HepG2 (cell line): Measurements from ENCODE around the gene CCDC170.

Source experiments
- CREB1 ChIP-seq, 2 experiments: fragments of 450-650 bp in 1 of 2; IDR thresholded peaks; 2 replicates each; pipeline ENCODE4 v1.6.1; 2016 to 2017; ENCODE audit warnings: control low read depth in 1 of 2, mild to moderate bottlenecking in 1 of 2, missing compliant biosample characterization in 1 of 2, missing genetic modification characterization in 1 of 2
- POLR2G ChIP-seq: fragments of 200-400 bp; formaldehyde crosslinking; IDR thresholded peaks from 2 replicates; pipeline ENCODE4 v1.6.1; 2018; ENCODE audit warnings: mild to moderate bottlenecking, low read depth, low read length, moderate library complexity
- SMAD3 ChIP-seq: sonication (generic); formaldehyde crosslinking; IDR thresholded peaks from 2 replicates; pipeline ENCODE4 v1.4.0; 2020; ENCODE audit warnings: missing genetic modification reagents
- TOE1 ChIP-seq: sonication (generic); formaldehyde crosslinking; IDR thresholded peaks from 2 replicates; pipeline ENCODE4 v1.4.0; 2020; ENCODE audit warnings: mild to moderate bottlenecking, missing genetic modification reagents
- TP53 ChIP-seq: sonication (generic); formaldehyde crosslinking; conservative IDR thresholded peaks from 2 replicates; pipeline ENCODE4 v1.4.0; 2020; ENCODE audit warnings: missing genetic modification reagents
- ZBTB8A ChIP-seq: sonication (generic); formaldehyde crosslinking; IDR thresholded peaks from 2 replicates; pipeline ENCODE4 v1.4.0; 2020; ENCODE audit warnings: mild to moderate bottlenecking, low read depth, missing genetic modification reagents, borderline replicate concordance
- ZMAT3 ChIP-seq: sonication (generic); formaldehyde crosslinking; conservative IDR thresholded peaks from 2 replicates; pipeline ENCODE4 v1.7.0; 2021; ENCODE audit warnings: missing genetic modification reagents
- ZNF616 ChIP-seq: sonication (generic); formaldehyde crosslinking; IDR thresholded peaks from 2 replicates; pipeline ENCODE4 v1.5.0; 2020; ENCODE audit warnings: low read depth, mild to moderate bottlenecking, missing genetic modification reagents
- TF ChIP-seq, protein P1 (sequence below), 2 experiments: fragments of 450-650 bp in 1 of 2; sonication (generic) in 1 of 2; formaldehyde crosslinking; IDR thresholded peaks; 2 replicates each; pipeline versions ENCODE4 v1.5.0 to v1.8.0; 2020 to 2022; ENCODE audit warnings: mild to moderate bottlenecking in 1 of 2, missing genetic modification reagents in 1 of 2
- TF ChIP-seq, protein P2 (sequence below): sonication (generic); formaldehyde crosslinking; IDR thresholded peaks from 2 replicates; pipeline ENCODE4 v1.5.0; 2020; ENCODE audit warnings: mild to moderate bottlenecking, missing genetic modification reagents, moderate library complexity
- TF ChIP-seq, protein P3 (sequence below): IDR thresholded peaks from 2 replicates; pipeline ENCODE4 v1.6.1; 2012; ENCODE audit warnings: inconsistent platforms
- TF ChIP-seq, protein P4 (sequence below): sonication (generic); formaldehyde crosslinking; IDR thresholded peaks from 2 replicates; pipeline ENCODE4 v1.4.0; 2020; ENCODE audit warnings: missing genetic modification reagents

DNA sequence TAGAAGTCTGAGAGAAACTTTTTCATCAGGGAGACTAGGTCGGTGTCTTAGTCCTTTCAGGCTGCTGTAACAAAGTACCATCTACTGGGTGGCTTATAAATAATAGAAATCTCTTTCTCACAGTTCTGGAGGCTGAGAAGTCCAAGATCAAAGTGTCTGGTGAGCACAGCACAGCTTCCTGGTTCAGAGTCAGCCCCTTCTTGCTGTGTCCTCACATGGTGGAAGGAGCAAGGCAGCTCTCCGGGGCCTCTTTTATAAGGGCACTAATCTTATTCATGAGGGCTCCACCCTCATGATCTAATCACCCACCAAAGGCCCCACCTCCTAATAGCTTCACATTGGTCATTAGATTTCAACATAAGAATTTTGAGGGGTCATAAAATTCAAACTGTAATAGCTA lies 122.8 kb downstream of the CCDC170 start:
- TF ChIP-seq SMAD3 (CRISPR knock-in tag) = no peak
- TF ChIP-seq TOE1 (CRISPR knock-in tag) = no peak
- no peak for TF ChIP-seq CREB1 (IDR thresholded peaks at IDR 0.05)
- no peak for TF ChIP-seq CREB1 (CRISPR knock-in tag; IDR thresholded peaks at IDR 0.05)
- TF ChIP-seq, protein P1, sequence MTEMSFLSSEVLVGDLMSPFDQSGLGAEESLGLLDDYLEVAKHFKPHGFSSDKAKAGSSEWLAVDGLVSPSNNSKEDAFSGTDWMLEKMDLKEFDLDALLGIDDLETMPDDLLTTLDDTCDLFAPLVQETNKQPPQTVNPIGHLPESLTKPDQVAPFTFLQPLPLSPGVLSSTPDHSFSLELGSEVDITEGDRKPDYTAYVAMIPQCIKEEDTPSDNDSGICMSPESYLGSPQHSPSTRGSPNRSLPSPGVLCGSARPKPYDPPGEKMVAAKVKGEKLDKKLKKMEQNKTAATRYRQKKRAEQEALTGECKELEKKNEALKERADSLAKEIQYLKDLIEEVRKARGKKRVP (CRISPR knock-in tag; IDR thresholded peaks at IDR 0.05) = no peak
- TF ChIP-seq, protein P2, sequence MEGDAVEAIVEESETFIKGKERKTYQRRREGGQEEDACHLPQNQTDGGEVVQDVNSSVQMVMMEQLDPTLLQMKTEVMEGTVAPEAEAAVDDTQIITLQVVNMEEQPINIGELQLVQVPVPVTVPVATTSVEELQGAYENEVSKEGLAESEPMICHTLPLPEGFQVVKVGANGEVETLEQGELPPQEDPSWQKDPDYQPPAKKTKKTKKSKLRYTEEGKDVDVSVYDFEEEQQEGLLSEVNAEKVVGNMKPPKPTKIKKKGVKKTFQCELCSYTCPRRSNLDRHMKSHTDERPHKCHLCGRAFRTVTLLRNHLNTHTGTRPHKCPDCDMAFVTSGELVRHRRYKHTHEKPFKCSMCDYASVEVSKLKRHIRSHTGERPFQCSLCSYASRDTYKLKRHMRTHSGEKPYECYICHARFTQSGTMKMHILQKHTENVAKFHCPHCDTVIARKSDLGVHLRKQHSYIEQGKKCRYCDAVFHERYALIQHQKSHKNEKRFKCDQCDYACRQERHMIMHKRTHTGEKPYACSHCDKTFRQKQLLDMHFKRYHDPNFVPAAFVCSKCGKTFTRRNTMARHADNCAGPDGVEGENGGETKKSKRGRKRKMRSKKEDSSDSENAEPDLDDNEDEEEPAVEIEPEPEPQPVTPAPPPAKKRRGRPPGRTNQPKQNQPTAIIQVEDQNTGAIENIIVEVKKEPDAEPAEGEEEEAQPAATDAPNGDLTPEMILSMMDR (CRISPR knock-in tag) = no peak
- no peak for TF ChIP-seq ZNF616 (CRISPR knock-in tag)
- TF ChIP-seq, protein P3, sequence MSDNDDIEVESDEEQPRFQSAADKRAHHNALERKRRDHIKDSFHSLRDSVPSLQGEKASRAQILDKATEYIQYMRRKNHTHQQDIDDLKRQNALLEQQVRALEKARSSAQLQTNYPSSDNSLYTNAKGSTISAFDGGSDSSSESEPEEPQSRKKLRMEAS = no peak
- no peak for TF ChIP-seq ZMAT3 (CRISPR knock-in tag)
- TF ChIP-seq ZBTB8A (CRISPR knock-in tag) = no peak
- no peak for TF ChIP-seq TP53
- TF ChIP-seq POLR2G = no peak
- TF ChIP-seq, protein P4, sequence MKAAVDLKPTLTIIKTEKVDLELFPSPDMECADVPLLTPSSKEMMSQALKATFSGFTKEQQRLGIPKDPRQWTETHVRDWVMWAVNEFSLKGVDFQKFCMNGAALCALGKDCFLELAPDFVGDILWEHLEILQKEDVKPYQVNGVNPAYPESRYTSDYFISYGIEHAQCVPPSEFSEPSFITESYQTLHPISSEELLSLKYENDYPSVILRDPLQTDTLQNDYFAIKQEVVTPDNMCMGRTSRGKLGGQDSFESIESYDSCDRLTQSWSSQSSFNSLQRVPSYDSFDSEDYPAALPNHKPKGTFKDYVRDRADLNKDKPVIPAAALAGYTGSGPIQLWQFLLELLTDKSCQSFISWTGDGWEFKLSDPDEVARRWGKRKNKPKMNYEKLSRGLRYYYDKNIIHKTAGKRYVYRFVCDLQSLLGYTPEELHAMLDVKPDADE (CRISPR knock-in tag) = no peak
